Neural progenitor cell (in vitro differentiated cells): ENCODE data around the gene ENOX2.

ENCODE experiments used
- EZH2 ChIP-seq: fragments of 200-600 bp; sonication (generic); IDR thresholded peaks from 2 replicates; pipeline ENCODE4 v1.6.1; 2017; ENCODE audit warnings: antibody characterized with exemption, mild to moderate bottlenecking, moderate library complexity
- EZH2phosphoT487 ChIP-seq: fragments of 200-600 bp; sonication (generic); IDR thresholded peaks from 2 replicates; pipeline ENCODE4 v1.6.1; 2017; ENCODE audit warnings: antibody characterized with exemption
- TF ChIP-seq, protein P1 (sequence below): fragments of 200-600 bp; sonication (generic); IDR thresholded peaks from 2 replicates; pipeline ENCODE4 v1.5.1; 2017; ENCODE audit warnings: antibody characterized with exemption, mild to moderate bottlenecking

DNA sequence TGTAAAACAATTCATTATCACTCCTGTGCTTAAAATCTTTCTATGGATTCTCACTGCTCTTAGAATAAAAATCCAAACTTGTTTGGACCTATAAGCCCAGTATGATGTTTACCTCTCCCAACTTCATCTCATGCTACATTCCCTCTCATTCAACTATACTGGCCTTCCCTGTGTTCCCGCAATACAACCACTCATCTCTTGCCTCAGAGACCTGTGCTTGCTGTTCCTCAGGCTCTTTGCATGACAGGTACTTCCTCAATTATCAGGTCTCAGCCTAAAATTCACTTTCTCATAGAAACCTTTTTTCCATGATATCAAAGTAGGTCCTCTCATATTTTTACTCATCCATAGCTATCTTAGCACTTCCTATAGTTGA, 71.7 kb downstream of the ENOX2 start:
- TF ChIP-seq, protein P1, sequence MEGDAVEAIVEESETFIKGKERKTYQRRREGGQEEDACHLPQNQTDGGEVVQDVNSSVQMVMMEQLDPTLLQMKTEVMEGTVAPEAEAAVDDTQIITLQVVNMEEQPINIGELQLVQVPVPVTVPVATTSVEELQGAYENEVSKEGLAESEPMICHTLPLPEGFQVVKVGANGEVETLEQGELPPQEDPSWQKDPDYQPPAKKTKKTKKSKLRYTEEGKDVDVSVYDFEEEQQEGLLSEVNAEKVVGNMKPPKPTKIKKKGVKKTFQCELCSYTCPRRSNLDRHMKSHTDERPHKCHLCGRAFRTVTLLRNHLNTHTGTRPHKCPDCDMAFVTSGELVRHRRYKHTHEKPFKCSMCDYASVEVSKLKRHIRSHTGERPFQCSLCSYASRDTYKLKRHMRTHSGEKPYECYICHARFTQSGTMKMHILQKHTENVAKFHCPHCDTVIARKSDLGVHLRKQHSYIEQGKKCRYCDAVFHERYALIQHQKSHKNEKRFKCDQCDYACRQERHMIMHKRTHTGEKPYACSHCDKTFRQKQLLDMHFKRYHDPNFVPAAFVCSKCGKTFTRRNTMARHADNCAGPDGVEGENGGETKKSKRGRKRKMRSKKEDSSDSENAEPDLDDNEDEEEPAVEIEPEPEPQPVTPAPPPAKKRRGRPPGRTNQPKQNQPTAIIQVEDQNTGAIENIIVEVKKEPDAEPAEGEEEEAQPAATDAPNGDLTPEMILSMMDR = no peak
- no peak for TF ChIP-seq EZH2
- TF ChIP-seq EZH2phosphoT487 = no peak
